HepG2 (cell line): Measurements from ENCODE around the gene AMD1. TPM values are rescaled to one million over a fixed set of nuclear protein-coding genes. Genes with fewer than 3 reads are reported as not detected.

Source experiments
- ATAC-seq: fragments of 200-7000 bp; cut with Tn5 transposase; 3 replicates; pipeline ENCODE4 v1.9.1; 2020; ENCODE audit warnings: mild to moderate bottlenecking, moderate library complexity
- BruUV-seq: library from RNA; stranded (reverse); fragments of 400-500 nt; replicated peaks from 2 replicates; lab custom pipeline; 2021; lab: Mats Ljungman, UMichigan
- CTCF ChIA-PET: fragments of 300-600 bp; formaldehyde crosslinking; extraction: SDS; loops from one replicate; lab custom pipeline; 2021; ENCODE audit warnings: low total read pairs, inconsistent platforms, low intra/inter-chr PET ratio; lab: Yijun Ruan, JAX
- POLR2A ChIA-PET: fragments of 350-600 bp; sonication (Branson Sonifier 250); formaldehyde crosslinking; loops from one replicate; lab custom pipeline; 2020; ENCODE audit warnings: antibody characterized with exemption, inconsistent platforms; lab: Yijun Ruan, JAX
- DNase-seq: peaks from one replicate; pipeline ENCODE4 v3.0.0-alpha.2; 2015; ENCODE audit warnings: low spot score
- FAIRE-seq: peaks from 3 replicates; lab custom pipeline; 2011; peaks lifted over from hg19 to GRCh38; lab: Jason Lieb, UNC
- H2AFZ ChIP-seq: one replicate; pipeline ENCODE4 v1.6.1; 2011; ENCODE audit warnings: low read length, inconsistent platforms
- H3K27ac ChIP-seq: fragments of 300-600 bp; 3 replicates; pipeline ENCODE4 v1.8.0; 2011; ENCODE audit warnings: mixed run types, mild to moderate bottlenecking, mixed read lengths, low read length, inconsistent platforms; ENCODE audit not compliant: insufficient read depth; ENCODE audit errors: extremely low read length
- H3K27me3 ChIP-seq, 2 experiments: fragments of 200-600 bp in 1 of 2; 2 replicates in 1 of 2; 3 replicates in 1 of 2; pipeline versions ENCODE4 v1.6.0 to v1.8.0; 2011; ENCODE audit warnings: low read length in 2 of 2, mild to moderate bottlenecking in 2 of 2, moderate library complexity in 2 of 2, inconsistent platforms in 1 of 2; ENCODE audit not compliant: insufficient read depth in 2 of 2, control insufficient read depth in 1 of 2
- H3K36me3 ChIP-seq, 2 experiments: fragments of 200-600 bp in 1 of 2; replicated peaks in 1 of 2; 2 replicates in 1 of 2; 3 replicates in 1 of 2; pipeline versions ENCODE4 v1.5.1 to v1.8.0; 2011; ENCODE audit warnings: low read length in 2 of 2, inconsistent platforms in 1 of 2; ENCODE audit not compliant: insufficient read depth in 2 of 2, control insufficient read depth in 1 of 2
- H3K4me1 ChIP-seq: 2 replicates; pipeline ENCODE4 v1.5.1; 2012; ENCODE audit warnings: low read length, inconsistent platforms; ENCODE audit not compliant: insufficient read depth
- H3K4me2 ChIP-seq: 2 replicates; pipeline ENCODE4 v1.6.0; 2011; ENCODE audit warnings: low read depth, low read length, inconsistent platforms
- H3K4me3 ChIP-seq, 3 experiments: fragments of 200-600 bp in 1 of 3; sonication (generic), shearing (Covaris generic) in 1 of 3; replicated peaks in 1 of 3; 2 replicates each; pipeline ENCODE4 v1.5.1; 2011 to 2016; ENCODE audit warnings: low read length in 3 of 3, inconsistent platforms in 2 of 3, low read depth in 2 of 3, mild to moderate bottlenecking in 2 of 3, control low read depth in 1 of 3, mixed read lengths in 1 of 3; ENCODE audit not compliant: insufficient read depth in 1 of 3
- H3K79me2 ChIP-seq: one replicate; pipeline ENCODE4 v1.6.1; 2011; ENCODE audit warnings: low read length, inconsistent platforms; ENCODE audit not compliant: insufficient read depth
- H3K9ac ChIP-seq: 2 replicates; pipeline ENCODE4 v1.6.0; 2011; ENCODE audit warnings: mild to moderate bottlenecking, low read depth, low read length, inconsistent platforms; ENCODE audit not compliant: insufficient read depth
- H3K9me3 ChIP-seq: 2 replicates; pipeline ENCODE4 v1.5.1; 2012; ENCODE audit warnings: mild to moderate bottlenecking, low read length
- H4K20me1 ChIP-seq: 2 replicates; pipeline ENCODE4 v1.6.0; 2011; ENCODE audit warnings: inconsistent platforms, mild to moderate bottlenecking, low read length, moderate library complexity; ENCODE audit not compliant: insufficient read depth
- DBP ChIP-seq: sonication (generic); formaldehyde crosslinking; IDR thresholded peaks from 2 replicates; pipeline ENCODE4 v1.4.0; 2020; ENCODE audit warnings: missing genetic modification reagents; ENCODE audit errors: not compliant biosample characterization
- HNRNPL ChIP-seq: fragments of 200-400 bp; formaldehyde crosslinking; IDR thresholded peaks from 2 replicates; pipeline ENCODE4 v1.6.1; 2017; ENCODE audit warnings: mild to moderate bottlenecking, low read depth, low read length
- HNRNPLL ChIP-seq: fragments of 200-400 bp; formaldehyde crosslinking; IDR thresholded peaks from 2 replicates; pipeline ENCODE4 v1.6.1; 2017; ENCODE audit warnings: mild to moderate bottlenecking, low read depth, low read length; ENCODE audit not compliant: poor library complexity, severe bottlenecking
- MTF1 ChIP-seq: sonication (generic); formaldehyde crosslinking; IDR thresholded peaks from 2 replicates; pipeline ENCODE4 v1.5.0; 2020; ENCODE audit warnings: missing genetic modification reagents
- NFKBIZ ChIP-seq: IDR thresholded peaks from 2 replicates; pipeline ENCODE4 v1.6.1; 2018; ENCODE audit warnings: missing genetic modification reagents, missing compliant biosample characterization
- SP2 ChIP-seq: sonication (generic); formaldehyde crosslinking; IDR thresholded peaks from 2 replicates; pipeline ENCODE4 v1.5.1; 2020; ENCODE audit warnings: mild to moderate bottlenecking, missing genetic modification reagents
- ZNF224 ChIP-seq: sonication (generic); formaldehyde crosslinking; IDR thresholded peaks from 2 replicates; pipeline ENCODE4 v1.5.0; 2020; ENCODE audit warnings: mild to moderate bottlenecking, missing genetic modification reagents
- WGBS: methylation state at CpG from one replicate; pipeline ENCODE4 v1.1.6; 2017; ENCODE audit warnings: low lambda C conversion rate; 5-methylcytosine and 5-hydroxymethylcytosine counted together
- in situ Hi-C: cut with HindIII; loops from 2 replicates; pipeline ENCODE4 v1.10.0; 2017; ENCODE audit warnings: low pct_unique_long_range_greater_than_20kb; ENCODE audit not compliant: extremely low pct_ligation_motif_present
- intact Hi-C: fragments of 100-400 bp; cut with micrococcal nuclease; formaldehyde crosslinking; loops from one replicate; pipeline ENCODE4 v1.10.0; 2022; ENCODE audit not compliant: unreplicated experiment
- polyA plus RNA-seq, 8 experiments: library from polyadenylated mRNA; depleted of rRNA in 3 of 8; stranded (reverse) in 7 of 8; unstranded in 1 of 8; fragments of >200 nt; fragmentation: Illumina TruSeq in 4 of 8; extraction: Trizol in 4 of 8; gene quantifications; 2 replicates each; pipeline versions ENCODE4 v1.2.1 to v1.2.3, GENCODE V29; 2011 to 2016; ENCODE audit warnings: low read depth in 4 of 8, missing spikeins in 1 of 8, mixed read lengths in 1 of 8; ENCODE audit not compliant: insufficient read depth in 1 of 8
- total RNA-seq, 5 experiments: library from RNA; depleted of rRNA; stranded (reverse); fragments of >200 nt; fragmentation: Illumina TruSeq; extraction: Trizol; gene quantifications; 2 replicates each; pipeline ENCODE4 v1.2.3, GENCODE V29; 2016; ENCODE audit warnings: low read depth in 1 of 5

AMD1 gene
- total and polyA plus RNA-seq, 2 of the 13 experiments (the other 11 are each of a cell fraction or from before 2014, with no cell fraction given), result 108 to 123 TPM

GRCh38 chr6:110858016-110858415 lies 16.6 kb upstream of the AMD1 start:
- no peak overlapping the region for H3K4me2 ChIP-seq
- no peaks in the 10 kb centered on the region for H4K20me1 ChIP-seq
- no peak overlapping the region for H3K9ac ChIP-seq
- H3K27ac ChIP-seq, result no peak overlapping the region
- intact Hi-C loops (no loop called here), in situ Hi-C loops (no loop called here)
- H3K79me2 ChIP-seq, result no peaks in the 10 kb centered on the region
- ChIA-PET POLR2A (no interaction called here), CTCF (no interaction called here)
- no peak for TF ChIP-seq ZNF224 (CRISPR knock-in tag)
- TF ChIP-seq DBP, result no peak
- TF ChIP-seq SP2 (CRISPR knock-in tag), result no peak
- TF ChIP-seq MTF1 (CRISPR knock-in tag), result no peak
- no peak for TF ChIP-seq HNRNPLL
- no peak overlapping the region for H3K4me3 ChIP-seq
- H3K27me3 ChIP-seq, result no peaks in the 10 kb centered on the region
- WGBS, result 94% methylated on average over 21 of the region's 21 CpGs
- ATAC-seq, result no peak
- DNase-seq, result no peak
- no peaks in the 10 kb centered on the region for H3K9me3 ChIP-seq
- no peak overlapping the region for H2AFZ ChIP-seq
- BruUV-seq, result no TSS peak
- FAIRE-seq, result no peak
- H3K36me3 ChIP-seq, result no peaks in the 10 kb centered on the region
- H3K4me1 ChIP-seq, result peaks cover 14% of the 10 kb centered on the region

- H3K9ac ChIP-seq, result no peak overlapping the region
- 83% methylated on average over 20 of the region's 31 CpGs for WGBS
- intact Hi-C loops (no loop called here), in situ Hi-C loops (no loop called here)
- CTCF ChIA-PET, result no interaction called here
- no peaks in the 10 kb centered on the region for H3K79me2 ChIP-seq
- H3K4me3 ChIP-seq, result no peak overlapping the region
- no peak for DNase-seq
- H4K20me1 ChIP-seq, result no peaks in the 10 kb centered on the region
- no peaks in the 10 kb centered on the region for H3K36me3 ChIP-seq
- no peak overlapping the region for H3K27ac ChIP-seq
- POLR2A ChIA-PET, result no interaction called here
- TF ChIP-seq NFKBIZ (CRISPR knock-in tag), result no peak
- TF ChIP-seq HNRNPL, result 0 out of 2 replicates have a peak, but pooled peaks have one; percentile 49
- H2AFZ ChIP-seq, result no peak overlapping the region
- peaks cover 21% of the 10 kb centered on the region for H3K4me1 ChIP-seq
- FAIRE-seq, result no peak
- H3K4me2 ChIP-seq, result no peak overlapping the region
- H3K9me3 ChIP-seq, result no peaks in the 10 kb centered on the region
- no peak for ATAC-seq
- no TSS peak for BruUV-seq
- no peaks in the 10 kb centered on the region for H3K27me3 ChIP-seq
Observed at GRCh38 chr6:110858562-110859214, 15.9 kb upstream of the AMD1 start.
